H9 (cell line): Measurements from ENCODE around the gene ATOX1. TPM values are rescaled to one million over a fixed set of nuclear protein-coding genes. Genes with fewer than 3 reads are reported as not detected.

Source experiments
- DNase-seq: peaks from one replicate; pipeline ENCODE4 v3.0.0-alpha.2; 2017
- H2AFZ ChIP-seq: one replicate; pipeline ENCODE4 v1.6.1; 2013; ENCODE audit warnings: mild to moderate bottlenecking, low read length, control low read depth, moderate library complexity
- H2AK5ac ChIP-seq: 2 replicates; pipeline ENCODE4 v1.6.1; 2013; ENCODE audit warnings: low read length, control low read depth, mixed read lengths; ENCODE audit not compliant: insufficient read length
- H2BK120ac ChIP-seq: one replicate; pipeline ENCODE4 v1.6.1; 2013; ENCODE audit warnings: low read depth, mild to moderate bottlenecking, low read length, control low read depth, inconsistent platforms; ENCODE audit not compliant: poor library complexity, severe bottlenecking
- H2BK12ac ChIP-seq: 2 replicates; pipeline ENCODE4 v1.6.1; 2013; ENCODE audit warnings: low read length, control low read depth, mixed read lengths, low read depth; ENCODE audit not compliant: insufficient read length
- H2BK15ac ChIP-seq: 2 replicates; pipeline ENCODE4 v1.6.1; 2013; ENCODE audit warnings: low read depth, low read length, control low read depth
- H2BK20ac ChIP-seq: one replicate; pipeline ENCODE4 v1.6.1; 2013; ENCODE audit warnings: low read depth, mild to moderate bottlenecking, low read length, control low read depth, inconsistent platforms; ENCODE audit not compliant: poor library complexity, severe bottlenecking
- H2BK5ac ChIP-seq: 2 replicates; pipeline ENCODE4 v1.6.1; 2013; ENCODE audit warnings: low read length, control low read depth, mixed read lengths; ENCODE audit not compliant: insufficient read length
- H3K14ac ChIP-seq: 2 replicates; pipeline ENCODE4 v1.6.1; 2013; ENCODE audit warnings: low read length, control low read depth; ENCODE audit not compliant: insufficient read depth
- H3K18ac ChIP-seq: 2 replicates; pipeline ENCODE4 v1.6.1; 2013; ENCODE audit warnings: low read depth, mild to moderate bottlenecking, mixed read lengths, low read length, control low read depth; ENCODE audit not compliant: insufficient read length
- H3K23ac ChIP-seq: 2 replicates; pipeline ENCODE4 v1.6.1; 2013; ENCODE audit warnings: low read length, control low read depth, mixed read lengths, low read depth; ENCODE audit not compliant: insufficient read length
- H3K23me2 ChIP-seq: 2 replicates; pipeline ENCODE4 v1.6.1; 2013; ENCODE audit warnings: low read depth, mild to moderate bottlenecking, mixed read lengths, low read length, control low read depth; ENCODE audit not compliant: insufficient read length, poor library complexity, severe bottlenecking
- H3K27ac ChIP-seq: 2 replicates; pipeline ENCODE4 v1.5.1; 2013; ENCODE audit warnings: low read length, control low read depth, mixed read lengths, low read depth; ENCODE audit not compliant: insufficient read length
- H3K27me3 ChIP-seq: 2 replicates; pipeline ENCODE4 v1.6.1; 2013; ENCODE audit warnings: low read length, control low read depth, inconsistent platforms; ENCODE audit not compliant: insufficient read depth
- H3K4ac ChIP-seq: 2 replicates; pipeline ENCODE4 v1.6.1; 2013; ENCODE audit warnings: low read depth, mild to moderate bottlenecking, control low read depth, inconsistent platforms, low read length, moderate library complexity
- H3K4me1 ChIP-seq: 2 replicates; pipeline ENCODE4 v1.6.1; 2013; ENCODE audit warnings: low read length, control low read depth, inconsistent platforms; ENCODE audit not compliant: insufficient read depth
- H3K4me2 ChIP-seq: 2 replicates; pipeline ENCODE4 v1.6.1; 2013; ENCODE audit warnings: low read length, control low read depth, mixed read lengths; ENCODE audit not compliant: insufficient read length, insufficient read depth
- H3K56ac ChIP-seq: 2 replicates; pipeline ENCODE4 v1.6.1; 2013; ENCODE audit warnings: low read depth, mild to moderate bottlenecking, mixed read lengths, low read length, control low read depth; ENCODE audit not compliant: insufficient read length
- H3K79me1 ChIP-seq: 2 replicates; pipeline ENCODE4 v1.6.1; 2013; ENCODE audit warnings: low read depth, mild to moderate bottlenecking, moderate library complexity, low read length, control low read depth, inconsistent platforms; ENCODE audit not compliant: insufficient read depth, poor library complexity, severe bottlenecking
- H3K79me2 ChIP-seq: 2 replicates; pipeline ENCODE4 v1.6.1; 2013; ENCODE audit warnings: low read length, control low read depth, inconsistent platforms; ENCODE audit not compliant: insufficient read depth
- H3K9ac ChIP-seq: 2 replicates; pipeline ENCODE4 v1.6.1; 2013; ENCODE audit warnings: low read length, control low read depth, mixed read lengths; ENCODE audit not compliant: insufficient read length; ENCODE audit errors: extremely low read depth
- H3K9me3 ChIP-seq: one replicate; pipeline ENCODE4 v1.6.1; 2013; ENCODE audit warnings: low read depth, low read length, inconsistent platforms; ENCODE audit not compliant: control insufficient read depth
- H3T11ph ChIP-seq: one replicate; pipeline ENCODE4 v1.6.1; 2013; ENCODE audit warnings: mild to moderate bottlenecking, low read length, control low read depth, inconsistent platforms
- H4K20me1 ChIP-seq: one replicate; pipeline ENCODE4 v1.6.1; 2013; ENCODE audit not compliant: control insufficient read depth, insufficient read length, insufficient read depth
- H4K5ac ChIP-seq: 2 replicates; pipeline ENCODE4 v1.6.1; 2013; ENCODE audit warnings: low read depth, mild to moderate bottlenecking, mixed read lengths, low read length, control low read depth; ENCODE audit not compliant: insufficient read length
- H4K8ac ChIP-seq: replicated peaks from 2 replicates; pipeline ENCODE4 v1.6.1; 2013; ENCODE audit warnings: low read length, control low read depth, mixed read lengths, low read depth; ENCODE audit not compliant: insufficient read length
- H4K91ac ChIP-seq: 2 replicates; pipeline ENCODE4 v1.6.1; 2013; ENCODE audit warnings: low read depth, mild to moderate bottlenecking, moderate library complexity, mixed read lengths, low read length, control low read depth; ENCODE audit not compliant: insufficient read length
- H3K27ac Mint-ChIP-seq, 3 experiments: 2 replicates in 2 of 3; 3 replicates in 1 of 3; pipeline ENCODE4 v1.8.0; 2020 to 2021; ENCODE audit warnings: mixed read lengths in 3 of 3, mild to moderate bottlenecking in 1 of 3, moderate library complexity in 1 of 3
- H3K27me3 Mint-ChIP-seq: 2 replicates; pipeline ENCODE4 v1.8.0; 2021; ENCODE audit warnings: low read depth, mild to moderate bottlenecking, moderate library complexity, mixed read lengths
- H3K36me3 Mint-ChIP-seq, 3 experiments: 2 replicates in 2 of 3; 3 replicates in 1 of 3; pipeline ENCODE4 v1.8.0; 2020 to 2021; ENCODE audit warnings: low read depth in 3 of 3, mixed read lengths in 3 of 3; ENCODE audit not compliant: insufficient read depth in 1 of 3
- H3K4me1 Mint-ChIP-seq, 2 experiments: 2 replicates each; pipeline ENCODE4 v1.8.0; 2020; ENCODE audit warnings: mixed read lengths in 2 of 2
- H3K4me3 Mint-ChIP-seq, 2 experiments: 2 replicates in 1 of 2; 3 replicates in 1 of 2; pipeline ENCODE4 v1.8.0; 2020 to 2021; ENCODE audit warnings: mild to moderate bottlenecking in 2 of 2, mixed read lengths in 2 of 2, moderate library complexity in 1 of 2
- H3K9me3 Mint-ChIP-seq, 2 experiments: 2 replicates in 1 of 2; 3 replicates in 1 of 2; pipeline ENCODE4 v1.8.0; 2020; ENCODE audit warnings: mild to moderate bottlenecking in 2 of 2, mixed read lengths in 2 of 2, moderate library complexity in 1 of 2
- WGBS: extraction: QIAGEN DNeasy Blood & Tissue Kit; methylation state at CpG from one replicate; pipeline ENCODE4 v1.1.7; 2013; ENCODE audit warnings: missing lambda C conversion rate, low lambda C conversion rate, mixed read lengths; ENCODE audit not compliant: insufficient read length; ENCODE audit errors: extremely low coverage; 5-methylcytosine and 5-hydroxymethylcytosine counted together
- total RNA-seq: library from RNA; stranded (reverse); gene quantifications from 2 replicates; pipeline ENCODE4 v1.2.1, GENCODE V29; 2021
- TF ChIP-seq, protein P1 (sequence below): fragments of 200-600 bp; sonication (generic); conservative IDR thresholded peaks from 3 replicates; pipeline ENCODE4 v1.8.0; 2021; ENCODE audit warnings: antibody characterized with exemption, mild to moderate bottlenecking

The ATOX1 gene
- total RNA-seq, 1 experiment from 2014 or later = 75.0 TPM

DNA sequence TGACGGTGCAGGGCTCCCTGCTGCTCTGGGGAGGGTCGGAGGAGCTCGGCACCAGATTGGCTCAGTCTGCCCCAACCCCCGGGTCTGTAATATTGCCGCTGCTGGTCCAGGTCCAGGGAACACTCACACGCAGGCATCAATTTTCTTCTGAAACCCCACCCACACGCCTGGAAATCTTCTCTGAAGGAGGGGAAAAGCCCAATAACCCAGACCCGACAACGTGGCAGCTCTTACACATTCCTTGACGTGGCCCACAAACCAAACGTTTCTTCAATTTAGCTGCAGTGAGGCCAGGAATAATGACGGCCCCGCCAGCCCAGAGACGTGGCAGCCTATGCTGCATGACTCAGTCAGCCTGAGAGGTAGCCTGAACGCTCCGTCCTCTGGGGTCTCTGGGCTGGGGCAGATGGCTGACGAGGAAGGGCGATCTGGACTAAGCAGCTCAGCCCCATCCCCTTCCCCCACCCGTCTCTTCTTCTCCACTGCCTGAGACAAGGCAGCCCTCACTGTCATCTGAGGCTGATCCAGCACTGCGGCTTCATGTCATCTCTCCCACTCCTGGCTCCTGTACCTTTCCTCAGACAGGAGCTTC, 61.9 kb downstream of the ATOX1 start:
- Histone ChIP-seq H3K27ac (no peak overlapping the region), H3K56ac (no peak overlapping the region), H3K4me2 (peak overlapping the region; percentile 3), H3K23ac (no peak overlapping the region), H3K18ac (peak overlapping the region; percentile 12), H4K91ac (no peak overlapping the region), H3K4me1 (peaks cover 7% of the 10 kb centered on the region; the same call in 1 of the 2 replicates), H2BK5ac (no peak overlapping the region), H4K5ac (no peak overlapping the region), H2BK12ac (no peak overlapping the region), H3K79me1 (no peaks in the 10 kb centered on the region), H4K20me1 (no peaks in the 10 kb centered on the region), H2BK20ac (no peak overlapping the region), H2AFZ (peak overlapping the region; percentile 43), H3K4ac (no peak overlapping the region), H3K14ac (no peak overlapping the region; the same call in 1 of the 2 replicates), H2BK120ac (no peak overlapping the region), H3K9ac (no peak overlapping the region), H3T11ph (no peak overlapping the region), H3K79me2 (no peaks in the 10 kb centered on the region), H4K8ac (no peak overlapping the region), H3K27me3 (no peaks in the 10 kb centered on the region), H3K9me3 (no peaks in the 10 kb centered on the region), H3K23me2 (no peaks in the 10 kb centered on the region), H2BK15ac (no peak overlapping the region), H2AK5ac (no peak overlapping the region)
- Mint-ChIP-seq H3K4me3 (peak overlapping the region; percentile 47 to 48; a peak in 3 of 5 replicates), H3K27ac (peak overlapping the region in 2 of 3 experiments; percentile 27 to 34; a peak in 2 of 7 replicates), H3K4me1 (peaks cover 23 to 31% of the 10 kb centered on the region in 2 experiments), H3K27me3 (peaks cover 3% of the 10 kb centered on the region), H3K9me3 (no peaks in the 10 kb centered on the region), H3K36me3 (no peaks in the 10 kb centered on the region)
- WGBS = no CpG with 5 or more reads among the region's 20 CpGs
- TF ChIP-seq, protein P1, sequence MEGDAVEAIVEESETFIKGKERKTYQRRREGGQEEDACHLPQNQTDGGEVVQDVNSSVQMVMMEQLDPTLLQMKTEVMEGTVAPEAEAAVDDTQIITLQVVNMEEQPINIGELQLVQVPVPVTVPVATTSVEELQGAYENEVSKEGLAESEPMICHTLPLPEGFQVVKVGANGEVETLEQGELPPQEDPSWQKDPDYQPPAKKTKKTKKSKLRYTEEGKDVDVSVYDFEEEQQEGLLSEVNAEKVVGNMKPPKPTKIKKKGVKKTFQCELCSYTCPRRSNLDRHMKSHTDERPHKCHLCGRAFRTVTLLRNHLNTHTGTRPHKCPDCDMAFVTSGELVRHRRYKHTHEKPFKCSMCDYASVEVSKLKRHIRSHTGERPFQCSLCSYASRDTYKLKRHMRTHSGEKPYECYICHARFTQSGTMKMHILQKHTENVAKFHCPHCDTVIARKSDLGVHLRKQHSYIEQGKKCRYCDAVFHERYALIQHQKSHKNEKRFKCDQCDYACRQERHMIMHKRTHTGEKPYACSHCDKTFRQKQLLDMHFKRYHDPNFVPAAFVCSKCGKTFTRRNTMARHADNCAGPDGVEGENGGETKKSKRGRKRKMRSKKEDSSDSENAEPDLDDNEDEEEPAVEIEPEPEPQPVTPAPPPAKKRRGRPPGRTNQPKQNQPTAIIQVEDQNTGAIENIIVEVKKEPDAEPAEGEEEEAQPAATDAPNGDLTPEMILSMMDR = no peak
- peak; percentile 55 for DNase-seq
